GM18505 (cell line): ENCODE data around the gene VEGFC.

Experiments used
- ATAC-seq: cut with Tn5 transposase; IDR thresholded peaks from one replicate; pipeline ENCODE4 v1.9.1; 2021; ENCODE audit not compliant: unreplicated experiment
- POLR2A ChIP-seq: IDR thresholded peaks from 4 replicates; pipeline ENCODE4 v1.6.1; 2011; ENCODE audit warnings: borderline replicate concordance; ENCODE audit not compliant: insufficient read depth, insufficient read length; ENCODE audit errors: extremely low read depth

Gene VEGFC

GRCh38 chr4:176784816-176785215, 7.9 kb downstream of the VEGFC start:
- no peak for TF ChIP-seq POLR2A
- ATAC-seq: no peak

- no peak for ATAC-seq
- no peak for TF ChIP-seq POLR2A
Measured at GRCh38 chr4:176782794-176783193, 9.9 kb downstream of the VEGFC start.

GRCh38 chr4:176782191-176782590, 10.5 kb downstream of the VEGFC start:
- ATAC-seq: no peak
- TF ChIP-seq POLR2A: no peak

GRCh38 chr4:176781739-176782100, 11.0 kb downstream of the VEGFC start:
- no peak for TF ChIP-seq POLR2A
- no peak for ATAC-seq

GRCh38 chr4:176780995-176781738, 11.6 kb downstream of the VEGFC start:
- no peak for TF ChIP-seq POLR2A
- ATAC-seq: no peak

- no peak for TF ChIP-seq POLR2A
- no peak for ATAC-seq
Measured at GRCh38 chr4:176779421-176779820, 13.3 kb downstream of the VEGFC start.

- TF ChIP-seq POLR2A: no peak
Measured at GRCh38 chr4:176778491-176778890, 14.2 kb downstream of the VEGFC start.

GRCh38 chr4:176778063-176778462, 14.7 kb downstream of the VEGFC start:
- no peak for TF ChIP-seq POLR2A
- ATAC-seq: no peak

More at GRCh38 chr4:176778491-176778890, 14.2 kb downstream of the VEGFC start:
- ATAC-seq: no peak

- ATAC-seq: no peak
- no peak for TF ChIP-seq POLR2A
Measured at GRCh38 chr4:176775338-176775737, 17.4 kb downstream of the VEGFC start.

GRCh38 chr4:176774852-176775251, 17.9 kb downstream of the VEGFC start:
- ATAC-seq: no peak
- TF ChIP-seq POLR2A: no peak

GRCh38 chr4:176769514-176769913, 23.2 kb downstream of the VEGFC start:
- no peak for ATAC-seq
- TF ChIP-seq POLR2A: no peak

- no peak for TF ChIP-seq POLR2A
- no peak for ATAC-seq
Measured at GRCh38 chr4:176767183-176767582, 25.5 kb downstream of the VEGFC start.

GRCh38 chr4:176762661-176763308, 29.9 kb downstream of the VEGFC start:
- no peak for ATAC-seq
- TF ChIP-seq POLR2A: no peak

GRCh38 chr4:176761872-176762271, 30.9 kb downstream of the VEGFC start:
- no peak for ATAC-seq
- no peak for TF ChIP-seq POLR2A
